GM12878 (cell line): ENCODE data around the gene C19orf67. TPM values are rescaled to one million over a fixed set of nuclear protein-coding genes. Genes with fewer than 3 reads are reported as not detected.

Experiments used
- ATAC-seq: fragments of 200-7000 bp; cut with Tn5 transposase; 3 replicates; pipeline ENCODE4 v1.9.1; 2020; ENCODE audit warnings: mild to moderate bottlenecking, moderate library complexity
- BruUV-seq: library from RNA; stranded (reverse); fragments of 400-500 nt; replicated peaks from 2 replicates; lab custom pipeline; 2021; lab: Mats Ljungman, UMichigan
- CTCF ChIA-PET: fragments of 300-600 bp; sonication (Branson Sonifier 250); formaldehyde crosslinking; extraction: SDS; loops from one replicate; lab custom pipeline; 2021; ENCODE audit warnings: inconsistent platforms; lab: Yijun Ruan, JAX
- POLR2A ChIA-PET: fragments of 350-600 bp; formaldehyde crosslinking; extraction: SDS; loops from one replicate; lab custom pipeline; 2021; ENCODE audit warnings: inconsistent platforms; lab: Charles Lee
- RAD21 ChIA-PET: fragments of 300-600 bp; sonication (Branson Sonifier 250); formaldehyde crosslinking; loops from one replicate; lab custom pipeline; 2023; ENCODE audit warnings: antibody characterized with exemption; ENCODE audit not compliant: unreplicated experiment; lab: Charles Lee
- SMC1A ChIA-PET: fragments of 300-600 bp; sonication (Branson Sonifier 250); formaldehyde crosslinking; loops from one replicate; lab custom pipeline; 2023; ENCODE audit not compliant: unreplicated experiment, uncharacterized antibody; lab: Charles Lee
- DNase-seq: peaks from one replicate; pipeline ENCODE4 v3.0.0-alpha.2; 2011; ENCODE audit warnings: low read depth, low spot score
- FAIRE-seq: peaks from 3 replicates; lab custom pipeline; 2011; peaks lifted over from hg19 to GRCh38; lab: Jason Lieb, UNC
- H2AFZ ChIP-seq: 2 replicates; pipeline ENCODE4 v1.6.0; 2011; ENCODE audit warnings: low read depth, low read length, control low read depth; ENCODE audit not compliant: control insufficient read depth
- H3K27ac ChIP-seq: 2 replicates; pipeline ENCODE4 v1.5.1; 2011; ENCODE audit warnings: control low read depth; ENCODE audit not compliant: control insufficient read depth, insufficient read depth
- H3K27me3 ChIP-seq, 2 experiments: replicated peaks in 1 of 2; 2 replicates each; pipeline versions ENCODE4 v1.6.0 to v1.6.1; 2011; ENCODE audit warnings: low read length in 1 of 2; ENCODE audit not compliant: control insufficient read depth in 2 of 2, insufficient read depth in 2 of 2
- H3K36me3 ChIP-seq, 2 experiments: 2 replicates each; pipeline ENCODE4 v1.5.1; 2011; ENCODE audit warnings: low read length in 1 of 2; ENCODE audit not compliant: control insufficient read depth in 2 of 2, insufficient read depth in 2 of 2
- H3K4me1 ChIP-seq: 2 replicates; pipeline ENCODE4 v1.6.1; 2011; ENCODE audit warnings: mild to moderate bottlenecking, low read length, moderate library complexity, mixed read lengths; ENCODE audit not compliant: control insufficient read depth, insufficient read depth
- H3K4me2 ChIP-seq: 2 replicates; pipeline ENCODE4 v1.6.0; 2011; ENCODE audit warnings: control low read depth; ENCODE audit not compliant: control insufficient read depth, insufficient read depth
- H3K4me3 ChIP-seq: fragments of 200-600 bp; sonication (generic); 2 replicates; pipeline ENCODE4 v1.5.1; 2016
- H3K79me2 ChIP-seq: 2 replicates; pipeline ENCODE4 v1.6.0; 2011; ENCODE audit warnings: low read length; ENCODE audit not compliant: control insufficient read depth, insufficient read depth
- H3K9ac ChIP-seq: 2 replicates; pipeline ENCODE4 v1.8.0; 2011; ENCODE audit warnings: low read length, control low read depth, mixed read lengths; ENCODE audit not compliant: control insufficient read depth, insufficient read depth
- H3K9me3 ChIP-seq: replicated peaks from 3 replicates; pipeline ENCODE4 v1.5.1; 2011; ENCODE audit warnings: mild to moderate bottlenecking, low read length; ENCODE audit not compliant: control insufficient read depth, insufficient read depth
- H4K20me1 ChIP-seq: 2 replicates; pipeline ENCODE4 v1.6.0; 2011; ENCODE audit not compliant: control insufficient read depth, insufficient read depth
- BHLHE40 ChIP-seq, 2 experiments: fragments of 450-650 bp in 1 of 2; IDR thresholded peaks; 2 replicates each; pipeline ENCODE4 v1.6.1; 2011 to 2017; ENCODE audit warnings: low read depth in 2 of 2, borderline replicate concordance in 1 of 2, improper control_type of control experiment in 1 of 2, low read length in 1 of 2, mild to moderate bottlenecking in 1 of 2
- CHD2 ChIP-seq: IDR thresholded peaks from 2 replicates; pipeline ENCODE4 v1.6.1; 2011; ENCODE audit warnings: low read depth, low read length, improper control_type of control experiment, borderline replicate concordance
- ELK1 ChIP-seq: IDR thresholded peaks from 2 replicates; pipeline ENCODE4 v1.6.1; 2012; ENCODE audit warnings: low read depth, low read length, improper control_type of control experiment
- IKZF1 ChIP-seq: fragments of 450-650 bp; conservative IDR thresholded peaks from 2 replicates; pipeline ENCODE4 v1.6.1; 2017; ENCODE audit warnings: antibody characterized with exemption, mild to moderate bottlenecking
- NFXL1 ChIP-seq: fragments of 450-650 bp; IDR thresholded peaks from 2 replicates; pipeline ENCODE4 v1.6.1; 2017; ENCODE audit warnings: antibody characterized with exemption, mild to moderate bottlenecking, borderline replicate concordance
- SMARCA5 ChIP-seq: fragments of 450-650 bp; IDR thresholded peaks from 2 replicates; pipeline ENCODE4 v1.6.1; 2017; ENCODE audit warnings: mild to moderate bottlenecking
- SP1 ChIP-seq: IDR thresholded peaks from one replicate; pipeline ENCODE4 v1.6.1; 2011; ENCODE audit warnings: low read depth, low read length
- YY1 ChIP-seq: IDR thresholded peaks from 2 replicates; pipeline ENCODE4 v1.6.1; 2011; ENCODE audit warnings: low read depth, mild to moderate bottlenecking, low read length
- WGBS: methylation state at CpG from one replicate; pipeline ENCODE4 v1.1.6; 2016; ENCODE audit warnings: low lambda C conversion rate; ENCODE audit not compliant: insufficient replicate concordance, insufficient coverage; ENCODE audit errors: missing lambda C conversion rate; 5-methylcytosine and 5-hydroxymethylcytosine counted together
- in situ Hi-C: fragments of 300-500 bp; cut with MboI; formaldehyde crosslinking; loops from 9 replicates; pipeline ENCODE4 v1.14.3; 2018; ENCODE audit warnings: mixed read lengths
- intact Hi-C: fragments of 100-400 bp; cut with micrococcal nuclease; formaldehyde crosslinking; loops from one replicate; pipeline ENCODE4 v1.14.2; 2022; ENCODE audit not compliant: unreplicated experiment
- polyA plus RNA-seq, 11 experiments: library from polyadenylated mRNA; depleted of rRNA in 4 of 11; unstranded in 6 of 11; stranded (reverse) in 5 of 11; fragments of >200 nt; fragmentation: Nextera tagmentation in 4 of 11; fragmentation: Illumina TruSeq in 1 of 11; extraction: Ambion mirVana in 4 of 11; extraction: Trizol in 1 of 11; gene quantifications; 1 replicate in 1 of 11; 2 replicates in 10 of 11; pipeline versions ENCODE4 v1.2.1 to v1.2.3, GENCODE V29; 2011 to 2016; ENCODE audit warnings: inconsistent platforms in 2 of 11, missing spikeins in 2 of 11, low read depth in 1 of 11
- total RNA-seq, 4 experiments: library from RNA; depleted of rRNA in 3 of 4; stranded (reverse); fragments of >200 nt in 3 of 4; fragmentation: Illumina TruSeq in 1 of 4; extraction: Trizol in 1 of 4; gene quantifications; 2 replicates each; pipeline versions ENCODE4 v1.2.1 to v1.2.3, GENCODE V29; 2013 to 2021

C19orf67 gene
- total and polyA plus RNA-seq, 10 of the 15 experiments (the other 5 are each of a cell fraction or from before 2014, with no cell fraction given): 0.14 TPM; not detected in 9

DNA sequence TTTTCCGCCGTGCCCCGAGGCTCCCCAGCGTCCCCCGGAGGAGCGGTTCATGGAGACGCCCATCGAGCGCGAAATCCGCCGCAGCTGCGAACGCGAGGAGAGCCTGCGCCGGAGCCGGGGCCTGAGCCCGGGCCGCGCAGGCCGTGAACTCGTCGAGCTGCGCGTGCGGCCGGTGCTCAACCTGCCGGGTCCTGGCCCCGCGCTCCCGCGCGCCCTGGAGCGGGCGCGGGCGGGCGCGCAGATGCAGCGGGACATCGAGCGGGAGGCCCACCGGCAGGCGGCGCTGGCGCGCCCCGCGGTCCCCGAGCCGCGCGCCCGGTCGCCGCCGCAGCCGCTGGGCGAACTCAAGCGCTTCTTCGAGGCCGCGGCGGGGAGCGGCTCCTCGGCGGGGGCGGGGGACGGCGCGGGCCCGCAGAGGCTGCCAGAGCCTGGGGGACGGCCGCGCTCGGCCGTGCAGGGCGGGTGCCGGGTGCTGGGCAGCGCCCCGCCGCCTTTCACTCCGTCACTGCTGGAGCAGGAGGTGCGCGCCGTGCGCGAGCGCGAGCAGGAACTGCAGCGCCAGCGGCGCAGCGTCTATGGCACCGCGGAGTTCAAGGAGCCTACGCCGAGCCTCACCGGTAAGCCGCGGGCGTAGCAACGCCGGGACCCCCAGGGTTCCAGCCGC is 12.2 kb downstream of the C19orf67 start (continued):
- TF ChIP-seq CHD2 (no peak), ELK1 (0 out of 2 replicates have a peak, but pooled peaks have one; percentile 25), NFXL1 (no peak), YY1 (peak; percentile 53; the same call in 1 of the 2 replicates), SP1 (no peak), SMARCA5 (peak; percentile 99)

DNA sequence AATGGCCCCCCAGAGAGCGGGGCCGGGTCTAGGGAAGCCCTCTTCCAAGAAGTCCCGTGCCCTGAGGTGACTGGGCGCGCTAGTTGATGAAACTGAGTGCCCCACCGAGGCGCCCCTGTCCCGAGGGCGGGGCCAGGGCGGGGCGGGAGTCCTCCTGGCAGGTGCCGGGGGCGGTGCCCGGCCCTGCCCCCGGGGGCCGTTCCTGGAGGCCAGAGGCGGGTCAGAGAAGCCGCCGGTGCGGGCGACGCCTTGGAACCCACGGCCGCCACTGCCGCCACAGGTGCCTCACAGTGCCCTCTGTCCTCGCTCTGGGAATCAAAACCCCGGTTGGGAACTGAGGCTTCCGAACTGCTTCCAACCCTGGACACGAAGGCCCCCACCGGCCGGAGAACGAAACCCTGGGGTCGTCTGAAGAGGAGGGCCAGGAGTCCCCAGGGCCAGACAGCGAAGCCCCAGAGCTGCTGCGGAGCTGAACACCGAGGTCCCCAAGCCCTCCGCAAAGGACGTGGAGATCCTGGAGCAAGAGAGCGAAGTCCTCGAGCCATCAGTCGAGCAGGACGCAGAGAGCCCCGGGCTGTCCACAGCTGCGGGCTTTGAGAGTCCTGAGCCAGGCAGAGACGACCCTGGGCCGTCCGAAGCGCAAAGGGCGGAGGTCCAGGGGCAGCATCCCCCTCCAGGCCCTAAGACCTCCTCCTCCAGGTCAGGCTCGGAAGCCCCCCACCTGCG is 12.9 kb downstream of the C19orf67 start, which contains the start of gene MISP3:
TSS of gene MISP3 (plus strand) at position 252 of the 726 bp plus-strand sequence. CDS start 524 bp downstream, outside the sequence.
- Histone ChIP-seq H3K9me3 (no peaks in the 10 kb centered on the region), H2AFZ (peak within 1 kb of the TSS; percentile 87), H4K20me1 (no peaks in the 10 kb centered on the region), H3K79me2 (no peaks in the 10 kb centered on the region), H3K27ac (no peak within 1 kb of the TSS), H3K4me1 (peaks cover 19% of the 10 kb centered on the region), H3K36me3 (no peaks in the 10 kb centered on the region), H3K27me3 (no peaks in the 10 kb centered on the region), H3K9ac (peak within 1 kb of the TSS; percentile 13; the same call in 1 of the 2 replicates), H3K4me3 (peak within 1 kb of the TSS; percentile 81), H3K4me2 (peak within 1 kb of the TSS; percentile 100)
- WGBS: 3% methylated on average over 38 of the region's 51 CpGs
- RAD21 ChIA-PET: interaction anchor here (0.7 to 3.1 kb wide), 12 partner anchors 8 to 210 kb away, joined by 3 to 40 read pairs (median 9); partner anchors contain the start of genes ASF1B and IL27RA
- BruUV-seq: no TSS peak
- SMC1A ChIA-PET: interaction anchor here (0.6 to 5.4 kb wide), 7 partner anchors 13 to 193 kb away, joined by 3 to 47 read pairs (median 6); partner anchors contain the start of gene NANOS3
- CTCF ChIA-PET: interaction anchor here (0.6 to 6.7 kb wide), 17 partner anchors 10 to 211 kb away, joined by 3 to 152 read pairs (median 10); partner anchors contain the start of genes ASF1B, IL27RA and NANOS3
- POLR2A ChIA-PET: interaction anchor here (0.5 to 1.7 kb wide), 6 partner anchors 8 to 191 kb away, joined by 3 to 5 read pairs (median 4); no protein-coding TSS in a partner anchor
- in situ Hi-C loops (loop anchor here (5.0 to 25.0 kb wide), 3 partner anchors 190 to 785 kb away; no protein-coding TSS in a partner anchor), intact Hi-C loops (loop anchor here (5.0 kb wide), 1 partner anchor 275 kb away; no protein-coding TSS in a partner anchor)
- TF ChIP-seq IKZF1: no peak
- TF ChIP-seq BHLHE40 (IDR thresholded peaks at IDR 0.05; ENCODE audit: borderline replicate concordance in 1 of 2, low read depth in 2 of 2, low read length in 1 of 2): peak; percentile 74 to 94
- DNase-seq: no peak
- ATAC-seq: peak; percentile 63
- FAIRE-seq: no peak
